Neural progenitor cell (in vitro differentiated cells): Measurements from ENCODE around the gene ALKBH7. TPM values are rescaled to one million over a fixed set of nuclear protein-coding genes. Genes with fewer than 3 reads are reported as not detected.
"Not testable (repeated sequence)": the region's sequence is repeated elsewhere in the genome, so short reads cannot be mapped to it uniquely, and the experiment has no call there.

Source experiments
- DNase-seq: peaks from one replicate; pipeline ENCODE4 v3.0.0-alpha.2; 2016; ENCODE audit warnings: low spot score
- H2AFZ ChIP-seq: fragments of 200-600 bp; sonication (generic); replicated peaks from 2 replicates; pipeline ENCODE4 v1.6.1; 2016; ENCODE audit warnings: antibody characterized with exemption
- H3F3A ChIP-seq: fragments of 200-600 bp; sonication (generic); 2 replicates; pipeline ENCODE4 v1.6.1; 2016; ENCODE audit warnings: antibody characterized with exemption, low read depth
- H3K27ac ChIP-seq: fragments of 200-600 bp; sonication (generic); 2 replicates; pipeline ENCODE4 v1.5.1; 2016; ENCODE audit warnings: mild to moderate bottlenecking
- H3K27me3 ChIP-seq: fragments of 200-600 bp; sonication (generic); 2 replicates; pipeline ENCODE4 v1.6.1; 2016; ENCODE audit warnings: mild to moderate bottlenecking, moderate library complexity
- H3K36me3 ChIP-seq: fragments of 200-600 bp; sonication (generic); 2 replicates; pipeline ENCODE4 v1.5.1; 2016
- H3K4me1 ChIP-seq: fragments of 200-600 bp; sonication (generic); 2 replicates; pipeline ENCODE4 v1.6.1; 2016; ENCODE audit warnings: mixed run types
- H3K4me2 ChIP-seq: fragments of 200-600 bp; sonication (generic); 2 replicates; pipeline ENCODE4 v1.6.1; 2016
- H3K4me3 ChIP-seq: fragments of 200-600 bp; sonication (generic); 2 replicates; pipeline ENCODE4 v1.5.1; 2016
- H3K79me2 ChIP-seq: fragments of 200-600 bp; sonication (generic); 2 replicates; pipeline ENCODE4 v1.6.1; 2016; ENCODE audit warnings: low read depth
- H3K9ac ChIP-seq: fragments of 200-600 bp; sonication (generic); 2 replicates; pipeline ENCODE4 v1.6.1; 2016
- H3K9me3 ChIP-seq: fragments of 200-600 bp; sonication (generic); 2 replicates; pipeline ENCODE4 v1.5.1; 2016; ENCODE audit warnings: low read depth
- H4K20me1 ChIP-seq: fragments of 200-600 bp; sonication (generic); 2 replicates; pipeline ENCODE4 v1.6.1; 2016; ENCODE audit warnings: low read depth
- H3K27ac Mint-ChIP-seq: 3 replicates; pipeline ENCODE4 v1.8.0; 2021; ENCODE audit warnings: mixed read lengths
- H3K27me3 Mint-ChIP-seq: 2 replicates; pipeline ENCODE4 v1.8.0; 2022; ENCODE audit warnings: low read depth, mild to moderate bottlenecking, inconsistent platforms, moderate library complexity, mixed read lengths; ENCODE audit not compliant: insufficient read depth
- H3K36me3 Mint-ChIP-seq: 3 replicates; pipeline ENCODE4 v1.8.0; 2021; ENCODE audit warnings: mixed read lengths
- H3K4me1 Mint-ChIP-seq: 3 replicates; pipeline ENCODE4 v1.8.0; 2021; ENCODE audit warnings: mixed read lengths
- H3K4me3 Mint-ChIP-seq: 3 replicates; pipeline ENCODE4 v1.8.0; 2021; ENCODE audit warnings: mild to moderate bottlenecking, moderate library complexity, mixed read lengths
- H3K9me3 Mint-ChIP-seq: 3 replicates; pipeline ENCODE4 v1.8.0; 2020; ENCODE audit warnings: mixed read lengths
- CTCF ChIP-seq: fragments of 200-600 bp; sonication (generic); IDR thresholded peaks from 2 replicates; pipeline ENCODE4 v1.5.1; 2017; ENCODE audit warnings: antibody characterized with exemption, mild to moderate bottlenecking
- EZH2 ChIP-seq: fragments of 200-600 bp; sonication (generic); IDR thresholded peaks from 2 replicates; pipeline ENCODE4 v1.6.1; 2017; ENCODE audit warnings: antibody characterized with exemption, mild to moderate bottlenecking, moderate library complexity
- EZH2phosphoT487 ChIP-seq: fragments of 200-600 bp; sonication (generic); IDR thresholded peaks from 2 replicates; pipeline ENCODE4 v1.6.1; 2017; ENCODE audit warnings: antibody characterized with exemption
- total RNA-seq: library from RNA; depleted of rRNA; stranded (reverse); fragments of >200 nt; gene quantifications from 2 replicates; pipeline ENCODE4 v1.2.3, GENCODE V29; 2015; ENCODE audit warnings: low replicate concordance

The ALKBH7 gene
- total RNA-seq, 1 donor from 2014 or later, result 19.7 TPM

DNA sequence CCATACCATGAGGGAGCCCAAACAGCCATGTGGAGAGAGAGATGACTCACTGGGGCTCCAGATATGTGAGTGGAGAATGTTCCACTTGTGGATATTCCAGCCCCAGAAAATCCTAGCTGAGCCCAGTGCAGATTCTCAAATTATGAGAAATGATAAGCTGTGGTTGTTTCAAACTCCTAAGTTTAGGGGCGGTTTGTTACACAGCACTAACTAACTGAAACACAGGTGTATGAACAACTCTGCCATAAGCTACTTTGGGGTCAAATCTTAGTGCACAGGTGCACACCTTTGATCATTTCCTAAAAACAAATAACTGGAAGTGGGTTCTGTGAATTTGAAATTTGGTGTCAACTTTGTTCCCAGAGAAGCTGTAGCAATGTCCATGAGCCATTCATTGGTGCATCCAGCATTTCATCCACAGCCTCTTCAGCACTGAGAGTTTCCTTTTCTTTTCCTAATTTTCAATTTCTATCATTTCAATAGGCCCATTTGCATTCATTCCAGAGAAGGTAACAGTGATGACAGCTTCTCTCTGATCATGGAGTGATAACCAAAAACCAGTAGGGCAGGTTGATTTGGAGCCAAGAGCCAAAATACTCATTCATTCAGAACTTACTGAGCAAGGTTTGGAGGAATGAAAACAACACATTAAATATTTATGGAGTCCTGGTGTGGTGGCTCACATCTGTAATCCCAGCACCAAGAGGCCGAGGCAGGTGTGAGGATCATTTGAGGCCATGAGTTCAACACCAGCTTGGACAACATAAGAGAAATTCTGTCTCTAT is 20.0 kb upstream of the ALKBH7 start:
- H3K9me3 Mint-ChIP-seq, result peaks cover 6% of the 10 kb centered on the region
- H3K4me1 Mint-ChIP-seq, result peaks cover 4% of the 10 kb centered on the region
- peaks cover 10% of the 10 kb centered on the region for H3K27me3 Mint-ChIP-seq
- no peak overlapping the region for H3K9ac ChIP-seq
- H2AFZ ChIP-seq, result no peak overlapping the region
- H3F3A ChIP-seq, result no peaks in the 10 kb centered on the region
- peaks cover 15% of the 10 kb centered on the region for H3K27me3 ChIP-seq
- H3K9me3 ChIP-seq, result no peaks in the 10 kb centered on the region
- H3K36me3 ChIP-seq, result no peaks in the 10 kb centered on the region
- H3K4me3 ChIP-seq, result no peak overlapping the region
- no peak overlapping the region for H3K27ac ChIP-seq
- no peak for DNase-seq
- H3K4me2 ChIP-seq, result no peak overlapping the region
- H3K27ac Mint-ChIP-seq, result no peak overlapping the region
- no peak overlapping the region for H3K4me3 Mint-ChIP-seq
- TF ChIP-seq EZH2 (no peak), EZH2phosphoT487 (no peak), CTCF (no peak)
- no peaks in the 10 kb centered on the region for H3K79me2 ChIP-seq
- H3K4me1 ChIP-seq, result no peaks in the 10 kb centered on the region
- no peaks in the 10 kb centered on the region for H3K36me3 Mint-ChIP-seq
- no peaks in the 10 kb centered on the region for H4K20me1 ChIP-seq

DNA sequence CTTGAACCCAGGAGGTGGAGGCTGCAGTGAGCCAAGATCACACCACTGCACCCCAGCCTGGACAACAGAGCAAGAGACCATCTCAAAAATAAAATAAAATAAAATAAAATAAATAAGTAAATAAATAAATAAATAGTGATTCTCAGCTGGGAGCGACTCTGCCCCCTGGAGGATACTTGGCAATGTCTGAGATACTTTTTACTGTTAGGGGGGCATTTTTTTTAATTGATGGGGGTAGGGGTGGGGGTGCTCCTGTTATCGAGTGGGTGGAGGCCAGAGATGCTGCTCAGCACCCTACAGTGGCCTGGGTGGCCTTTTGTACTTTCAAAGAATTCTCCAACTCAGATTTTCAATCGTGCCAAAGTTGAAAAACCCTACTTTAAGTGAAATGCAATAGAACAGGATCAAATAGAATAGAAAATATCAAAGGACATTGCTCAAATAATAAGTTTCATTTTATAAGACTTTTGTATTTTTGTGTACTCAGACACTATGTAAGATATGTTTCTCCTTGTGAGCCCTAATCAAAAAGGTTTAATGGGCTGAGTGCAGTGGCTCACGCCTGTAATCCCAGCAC is 18.4 kb upstream of the ALKBH7 start:
- no peak overlapping the region for H3K4me3 Mint-ChIP-seq
- H3K4me2 ChIP-seq, result no peak overlapping the region
- no peaks in the 10 kb centered on the region for H3F3A ChIP-seq
- no peaks in the 10 kb centered on the region for H3K36me3 ChIP-seq
- TF ChIP-seq CTCF (peak; percentile 31), EZH2phosphoT487 (no peak)
- H3K36me3 Mint-ChIP-seq, result no peaks in the 10 kb centered on the region
- H3K27ac Mint-ChIP-seq, result no peak overlapping the region
- H3K9me3 ChIP-seq, result no peaks in the 10 kb centered on the region
- H3K27ac ChIP-seq, result no peak overlapping the region
- H3K27me3 Mint-ChIP-seq, result peaks cover 6% of the 10 kb centered on the region
- H3K4me1 ChIP-seq, result no peaks in the 10 kb centered on the region
- no peak overlapping the region for H3K4me3 ChIP-seq
- no peak overlapping the region for H3K9ac ChIP-seq
- peaks cover 6% of the 10 kb centered on the region for H3K9me3 Mint-ChIP-seq
- peaks cover 8% of the 10 kb centered on the region for H3K27me3 ChIP-seq
- H2AFZ ChIP-seq, result no peak overlapping the region
- peaks cover 10% of the 10 kb centered on the region for H3K4me1 Mint-ChIP-seq
- no peak for DNase-seq
- no peaks in the 10 kb centered on the region for H4K20me1 ChIP-seq
- H3K79me2 ChIP-seq, result no peaks in the 10 kb centered on the region

GRCh38 chr19:6355321-6356040 is 17.1 kb upstream of the ALKBH7 start:
- peaks cover 13% of the 10 kb centered on the region for H3K4me1 Mint-ChIP-seq
- H3K4me1 ChIP-seq, H3F3A ChIP-seq, H3K4me3 ChIP-seq, H3K4me2 ChIP-seq, H3K27ac Mint-ChIP-seq, H3K27ac ChIP-seq, H3K9ac ChIP-seq, H4K20me1 ChIP-seq, H3K27me3 ChIP-seq, H3K79me2 ChIP-seq, H3K36me3 ChIP-seq, H3K4me3 Mint-ChIP-seq, H3K9me3 Mint-ChIP-seq, DNase-seq, H2AFZ ChIP-seq, H3K9me3 ChIP-seq, H3K36me3 Mint-ChIP-seq, H3K27me3 Mint-ChIP-seq: not testable (repeated sequence)

- H3K36me3 Mint-ChIP-seq, result no peaks in the 10 kb centered on the region
- Histone ChIP-seq H3K27ac (no peak overlapping the region), H3K9me3 (no peaks in the 10 kb centered on the region), H3K4me1 (peaks cover under 1% of the 10 kb centered on the region), H3K27me3 (no peaks in the 10 kb centered on the region), H3K36me3 (no peaks in the 10 kb centered on the region), H2AFZ (no peak overlapping the region), H4K20me1 (no peaks in the 10 kb centered on the region), H3F3A (no peaks in the 10 kb centered on the region), H3K79me2 (peaks cover 2% of the 10 kb centered on the region), H3K9ac (no peak overlapping the region), H3K4me2 (no peak overlapping the region), H3K4me3 (no peak overlapping the region)
- no peak overlapping the region for H3K27ac Mint-ChIP-seq
- no peak overlapping the region for H3K4me3 Mint-ChIP-seq
- TF ChIP-seq EZH2, result no peak
- no peak for TF ChIP-seq EZH2phosphoT487
- TF ChIP-seq CTCF, result no peak
- peaks cover 13% of the 10 kb centered on the region for H3K4me1 Mint-ChIP-seq
- H3K27me3 Mint-ChIP-seq, result peaks cover 9% of the 10 kb centered on the region
- peaks cover 6% of the 10 kb centered on the region for H3K9me3 Mint-ChIP-seq
- no peak for DNase-seq
These were observed 15.4 kb upstream of the ALKBH7 start for GRCh38 chr19:6357174-6357573.
